ENCODE results near the gene MYH2.
"Not testable (repeated sequence)": the region's sequence is repeated elsewhere in the genome, so short reads cannot be mapped to it uniquely, and the experiment has no call there.

Gene MYH2

GRCh38 chr17:10563991-10564660 is 14.7 kb upstream of the MYH2 start:
- no peak overlapping the region for H3K4me3 ChIP-seq (ENCODE audit: low read length)
- DNase-seq (ENCODE audit: low read depth), result no peak
- TF ChIP-seq CTCF (IDR thresholded peaks at IDR 0.05; ENCODE audit: insufficient read depth, low read depth, low read length, missing control alignments), result no peak

DNA sequence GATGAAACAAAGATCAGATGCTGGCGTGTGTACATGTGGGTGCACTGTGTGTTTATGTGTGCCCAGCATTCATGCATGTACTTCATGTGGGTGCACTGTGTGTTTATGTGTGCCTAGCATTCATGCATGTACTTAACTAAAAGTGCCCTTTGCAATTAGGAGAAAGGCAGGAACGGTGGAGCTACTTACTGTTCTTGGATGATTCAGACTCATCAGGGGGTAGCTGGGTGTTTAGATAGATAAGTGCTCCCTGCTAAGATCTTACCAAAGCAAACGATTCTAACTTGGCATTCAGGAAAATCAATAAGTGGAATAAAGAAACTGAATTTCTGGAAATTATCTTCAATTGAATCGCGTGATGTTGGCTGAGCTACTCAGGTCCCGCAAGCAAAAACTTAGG is 8.6 kb upstream of the MYH2 start:
- H3K4me3 ChIP-seq (ENCODE audit: low read length), result no peak overlapping the region
- DNase-seq (ENCODE audit: low read depth), result no peak
- TF ChIP-seq CTCF (IDR thresholded peaks at IDR 0.05; ENCODE audit: insufficient read depth, low read depth, low read length, missing control alignments), result no peak

DNA sequence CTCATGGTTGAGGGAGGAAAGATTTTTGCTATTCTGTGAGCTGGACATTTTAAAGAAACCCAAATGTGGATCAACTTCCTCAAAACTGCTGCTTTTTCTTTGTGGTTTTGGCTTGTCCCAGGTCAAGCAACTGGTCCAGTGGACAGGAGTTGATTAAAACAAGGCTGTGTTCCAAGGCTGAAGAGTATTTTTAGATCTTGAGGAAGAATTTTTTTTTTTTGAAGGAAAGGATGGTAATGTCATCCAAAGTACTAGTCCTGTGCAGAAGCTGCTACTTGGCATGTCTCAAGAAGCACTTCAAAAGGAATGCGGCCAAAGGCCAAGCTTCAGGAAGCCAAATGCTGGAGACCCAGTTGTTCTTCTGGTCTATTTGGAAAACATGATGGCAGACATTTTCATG is 8.0 kb upstream of the MYH2 start:
- DNase-seq (ENCODE audit: low read depth), result no peak
- no peak for TF ChIP-seq CTCF (IDR thresholded peaks at IDR 0.05; ENCODE audit: insufficient read depth, low read depth, low read length, missing control alignments)
- no peak overlapping the region for H3K4me3 ChIP-seq (ENCODE audit: low read length)

DNA sequence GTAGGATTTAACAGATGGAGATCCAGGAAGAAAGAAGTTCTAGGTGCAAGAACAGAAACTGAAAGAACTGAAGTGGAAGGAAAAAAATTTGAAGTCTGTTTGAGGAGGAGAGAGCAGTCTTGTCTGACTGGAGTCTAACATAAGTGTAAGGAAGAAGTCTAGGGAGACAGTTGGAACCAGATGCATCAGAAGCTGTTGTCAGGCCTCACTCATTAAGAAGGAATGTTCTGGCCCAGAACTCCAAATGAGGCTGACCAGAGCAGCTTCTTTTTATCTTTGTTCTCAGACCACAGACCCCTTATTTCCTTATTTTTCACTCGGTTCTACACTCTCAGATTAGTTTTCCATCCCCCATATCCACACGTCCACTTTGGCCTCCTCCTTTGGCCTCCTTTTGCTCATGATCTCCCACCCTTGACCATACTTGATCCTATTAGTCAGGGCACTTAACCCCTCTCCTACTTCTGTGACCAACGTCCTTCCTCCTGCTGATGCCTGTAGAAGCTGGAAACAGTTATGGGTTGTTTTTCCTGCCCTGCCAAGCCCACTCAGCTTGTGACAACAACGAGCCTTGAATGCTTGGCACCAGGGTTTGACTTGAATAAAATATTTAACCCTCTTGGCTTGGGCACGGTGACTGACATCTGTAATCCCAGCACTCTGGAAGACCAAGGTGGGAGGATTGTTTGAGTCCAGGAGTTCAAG is 7.0 kb upstream of the MYH2 start:
- H3K4me3 ChIP-seq (ENCODE audit: low read length), result no peak overlapping the region
- no peak for TF ChIP-seq CTCF (IDR thresholded peaks at IDR 0.05; ENCODE audit: insufficient read depth, low read depth, low read length, missing control alignments)
- no peak for DNase-seq (ENCODE audit: low read depth)

DNA sequence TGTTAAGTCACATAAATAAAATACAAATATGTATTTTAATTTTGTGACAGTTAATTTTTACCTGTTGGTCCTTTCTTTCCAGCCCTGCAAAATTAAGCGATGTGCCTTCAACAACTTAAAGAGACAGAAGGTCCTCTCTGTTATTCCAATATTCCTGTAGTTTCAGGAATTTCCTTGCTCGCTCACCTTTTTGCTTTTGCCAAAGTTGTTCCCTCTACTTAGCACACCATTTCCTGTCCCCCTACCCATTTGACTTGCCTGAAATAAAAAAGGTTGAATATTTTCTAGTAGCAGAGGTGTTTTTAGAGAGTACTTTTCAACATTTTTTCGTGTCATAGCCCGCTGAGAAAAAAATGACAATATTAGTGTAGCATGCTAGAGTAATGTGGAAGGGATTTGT is 556 bp upstream of the MYH2 start:
- no peak for DNase-seq (ENCODE audit: low read depth)

GRCh38 chr17:10547351-10547750 is 2.1 kb downstream of the MYH2 start:
- DNase-seq (ENCODE audit: low read depth), result no peak
- no peak for TF ChIP-seq CTCF (IDR thresholded peaks at IDR 0.05; ENCODE audit: insufficient read depth, low read depth, low read length, missing control alignments)
- no peak overlapping the region for H3K4me3 ChIP-seq (ENCODE audit: low read length)

More for the DNA sequence above, 556 bp upstream of the MYH2 start:
- no peak overlapping the region for H3K4me3 ChIP-seq (ENCODE audit: low read length)
- no peak for TF ChIP-seq CTCF (IDR thresholded peaks at IDR 0.05; ENCODE audit: insufficient read depth, low read depth, low read length, missing control alignments)

GRCh38 chr17:10543486-10543885 is 6.0 kb downstream of the MYH2 start:
- H3K4me3 ChIP-seq (ENCODE audit: low read length); DNase-seq (ENCODE audit: low read depth): not testable (repeated sequence)

DNA sequence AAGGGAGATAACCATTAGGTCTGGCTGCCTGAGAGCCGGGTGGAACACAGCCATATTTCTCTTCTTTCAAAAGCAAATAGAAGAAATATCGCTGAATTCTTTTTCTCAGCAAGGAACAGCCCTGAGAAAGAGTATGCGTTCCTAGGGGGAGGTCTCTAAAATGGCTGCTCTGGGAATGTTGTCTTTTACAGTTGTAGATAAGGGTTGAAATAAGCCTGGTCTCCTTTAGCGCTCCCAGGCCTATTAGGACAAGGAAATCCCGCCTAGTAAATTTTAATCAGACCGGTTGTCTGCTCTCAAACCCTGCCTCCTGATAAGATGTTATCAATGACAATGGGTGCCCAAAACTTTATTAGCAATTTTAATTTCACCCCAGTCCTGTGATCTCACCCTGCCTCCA is 8.3 kb downstream of the MYH2 start:
- DNase-seq (ENCODE audit: low read depth); H3K4me3 ChIP-seq (ENCODE audit: low read length): not testable (repeated sequence)
